ENCODE results near the gene C5AR1.
"Not testable (repeated sequence)": the region's sequence is repeated elsewhere in the genome, so short reads cannot be mapped to it uniquely, and the experiment has no call there.

- not testable (repeated sequence) for TF ChIP-seq EP300, CTCF, POLR2A (IDR thresholded peaks at IDR 0.05)
These were observed 36.4 kb downstream of the C5AR1 start for GRCh38 chr19:47346024-47346423.

Data from upper lobe of left lung (tissue), 4 donors.